8988T (cell line): ENCODE data around the gene RNF224.
"Not testable (repeated sequence)": the region's sequence is repeated elsewhere in the genome, so short reads cannot be mapped to it uniquely, and the experiment has no call there.

Experiments
- DNase-seq: peaks from one replicate; pipeline ENCODE4 v3.0.0; 2011

Gene RNF224

DNA sequence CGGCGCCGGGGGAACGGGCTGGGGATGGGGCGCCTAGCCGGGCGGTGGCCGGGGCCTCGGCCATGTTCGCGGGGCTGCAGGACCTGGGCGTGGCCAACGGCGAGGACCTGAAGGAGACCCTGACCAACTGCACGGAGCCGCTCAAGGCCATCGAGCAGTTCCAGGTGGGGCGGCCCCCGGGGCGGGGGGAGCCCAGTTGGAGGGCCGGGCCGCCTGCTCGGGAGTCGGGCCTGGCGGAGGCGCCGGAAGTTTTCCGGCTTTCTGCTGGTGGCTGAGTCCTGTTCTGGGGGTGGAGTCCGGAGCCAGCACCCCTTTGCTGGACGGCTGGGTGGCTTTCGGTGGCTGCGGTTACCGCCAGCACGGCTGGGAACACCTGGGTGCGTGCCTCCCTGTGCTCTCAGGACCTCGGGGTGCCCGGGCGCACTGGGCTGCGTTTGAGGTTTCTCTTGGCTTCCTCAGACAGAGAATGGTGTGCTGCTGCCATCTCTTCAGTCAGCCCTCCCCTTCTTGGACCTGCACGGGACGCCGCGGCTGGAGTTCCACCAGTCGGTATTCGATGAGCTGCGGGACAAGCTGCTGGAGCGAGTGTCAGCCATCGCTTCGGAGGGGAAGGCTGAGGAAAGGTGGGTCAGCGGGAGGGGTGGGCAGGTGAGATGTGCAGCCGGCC lies 28.3 kb downstream of the RNF224 start:
- peak; percentile 77 for DNase-seq

DNA sequence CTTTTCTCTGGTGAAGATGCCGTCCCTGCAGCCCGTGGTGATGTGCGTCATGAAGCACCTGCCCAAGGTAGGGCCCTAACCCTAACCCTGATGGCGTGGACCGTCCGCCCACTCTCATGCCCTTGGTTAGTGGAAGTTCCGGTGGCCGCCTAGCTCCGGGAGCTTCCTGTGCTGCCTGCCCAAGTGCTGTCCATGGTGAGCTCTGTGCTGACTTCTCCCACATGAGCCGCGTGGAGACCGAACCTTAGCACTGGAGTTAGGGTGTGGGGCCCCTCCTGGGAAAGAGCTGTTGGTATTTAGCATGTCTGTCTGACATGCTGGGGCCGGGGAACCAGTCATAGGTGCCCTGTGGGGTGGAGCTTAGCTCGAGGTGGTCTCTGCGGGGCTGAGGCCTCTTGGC lies 29.1 kb downstream of the RNF224 start:
- no peak for DNase-seq

DNA sequence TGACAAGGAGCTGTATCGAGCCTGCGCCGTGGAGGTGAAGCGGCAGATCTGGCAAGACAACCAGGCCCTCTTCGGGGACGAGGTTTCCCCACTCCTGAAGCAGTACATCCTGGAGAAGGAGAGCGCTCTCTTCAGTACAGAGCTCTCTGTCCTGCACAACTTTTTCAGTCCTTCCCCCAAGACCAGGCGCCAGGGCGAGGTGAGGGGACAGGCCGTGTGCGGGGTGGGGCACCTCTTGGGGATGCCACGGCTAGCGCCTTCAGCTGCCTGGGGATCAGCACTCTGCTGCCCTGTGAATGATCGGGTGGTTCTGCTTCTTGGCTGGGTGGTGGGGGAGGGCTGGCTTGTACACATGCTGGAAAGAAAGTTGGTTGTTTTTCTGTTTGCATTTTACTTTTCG lies 29.6 kb downstream of the RNF224 start:
- no peak for DNase-seq

DNA sequence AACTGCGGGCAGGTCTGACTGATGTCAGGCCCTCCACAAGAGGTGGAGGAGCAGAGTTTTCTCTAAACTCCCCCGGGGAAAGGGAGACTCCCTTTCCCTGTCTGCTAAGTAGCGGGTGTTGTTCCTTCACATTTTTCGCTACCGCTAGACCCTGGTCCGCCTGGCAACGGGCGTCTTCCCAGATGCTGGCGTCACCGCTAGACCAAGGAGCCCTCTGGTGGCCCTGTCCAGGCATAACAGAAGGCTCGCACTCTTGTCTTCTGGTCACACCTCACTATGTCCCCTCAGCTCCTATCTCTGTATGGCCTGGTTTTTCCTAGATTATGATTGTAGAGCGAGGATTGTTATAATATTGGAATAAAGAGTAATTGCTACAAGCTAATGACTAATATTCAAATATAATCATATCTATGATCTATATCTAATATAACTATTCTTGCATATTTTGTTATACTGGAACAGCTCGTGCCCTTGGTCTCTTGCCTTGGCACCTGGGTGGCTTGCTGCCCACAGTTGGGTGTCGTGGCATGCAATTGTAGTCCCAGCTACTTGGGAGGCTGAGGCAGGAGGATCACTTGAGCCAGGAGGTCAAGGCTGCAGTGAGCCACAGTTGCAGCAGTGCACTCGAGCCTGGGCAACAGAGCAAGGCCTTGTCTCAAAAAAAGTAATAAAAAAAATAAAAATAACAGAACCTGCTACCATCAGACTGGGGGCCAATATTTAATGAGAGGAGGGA lies 35.0 kb downstream of the RNF224 start:
- DNase-seq, result not testable (repeated sequence)

DNA sequence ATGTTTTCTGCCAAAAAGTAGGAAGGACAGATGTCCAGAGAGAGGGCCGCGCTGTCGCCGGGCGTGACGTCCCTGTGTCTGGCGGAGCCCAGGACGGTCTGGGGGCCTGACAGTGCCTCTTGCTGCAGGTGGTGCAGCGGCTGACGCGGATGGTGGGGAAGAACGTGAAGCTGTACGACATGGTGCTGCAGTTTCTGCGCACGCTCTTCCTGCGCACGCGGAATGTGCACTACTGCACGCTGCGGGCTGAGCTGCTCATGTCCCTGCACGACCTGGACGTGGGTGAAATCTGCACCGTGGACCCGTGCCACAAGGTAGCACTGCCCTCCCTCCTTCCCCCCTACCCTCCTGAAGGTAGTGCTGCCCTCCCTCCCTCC lies 35.6 kb downstream of the RNF224 start:
- DNase-seq, result no peak

DNA sequence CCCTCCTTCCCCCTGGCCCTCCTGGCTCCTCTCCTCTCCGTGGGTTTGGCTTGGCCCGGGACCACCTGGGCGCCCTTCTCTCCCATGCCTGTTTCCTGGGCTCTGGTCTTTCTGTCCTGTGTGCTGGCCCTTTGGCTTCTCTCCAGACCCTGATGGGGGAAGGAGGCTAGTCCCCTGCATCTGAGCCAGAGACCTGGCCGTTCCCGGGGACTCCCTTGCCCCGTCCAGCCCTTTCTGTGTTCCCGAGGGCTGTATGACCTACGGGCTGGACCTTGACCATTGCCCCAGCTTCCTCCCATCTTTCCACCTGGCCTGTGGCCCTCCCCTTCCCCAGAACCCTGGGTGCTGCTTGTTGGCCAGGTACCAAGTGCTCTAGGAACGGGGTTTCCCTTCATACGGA lies 36.2 kb downstream of the RNF224 start:
- DNase-seq, result no peak

DNA sequence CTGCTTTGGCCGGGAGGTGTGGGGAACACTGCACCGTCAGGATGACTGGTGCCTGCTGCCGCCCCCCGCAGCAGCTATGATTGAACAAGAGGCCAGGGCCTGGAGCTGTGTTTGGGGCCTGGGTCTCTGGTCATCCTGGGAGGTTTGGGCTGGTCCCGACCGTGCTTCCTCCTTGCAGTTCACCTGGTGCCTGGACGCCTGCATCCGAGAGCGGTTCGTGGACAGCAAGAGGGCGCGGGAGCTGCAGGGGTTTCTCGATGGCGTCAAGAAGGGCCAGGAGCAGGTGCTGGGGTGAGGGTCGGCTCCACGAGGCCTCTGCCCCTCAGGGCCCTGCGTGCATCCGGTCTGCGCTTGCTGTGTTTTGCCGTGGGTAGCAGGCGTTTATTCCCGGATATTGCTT lies 36.8 kb downstream of the RNF224 start:
- DNase-seq, result no peak

DNA sequence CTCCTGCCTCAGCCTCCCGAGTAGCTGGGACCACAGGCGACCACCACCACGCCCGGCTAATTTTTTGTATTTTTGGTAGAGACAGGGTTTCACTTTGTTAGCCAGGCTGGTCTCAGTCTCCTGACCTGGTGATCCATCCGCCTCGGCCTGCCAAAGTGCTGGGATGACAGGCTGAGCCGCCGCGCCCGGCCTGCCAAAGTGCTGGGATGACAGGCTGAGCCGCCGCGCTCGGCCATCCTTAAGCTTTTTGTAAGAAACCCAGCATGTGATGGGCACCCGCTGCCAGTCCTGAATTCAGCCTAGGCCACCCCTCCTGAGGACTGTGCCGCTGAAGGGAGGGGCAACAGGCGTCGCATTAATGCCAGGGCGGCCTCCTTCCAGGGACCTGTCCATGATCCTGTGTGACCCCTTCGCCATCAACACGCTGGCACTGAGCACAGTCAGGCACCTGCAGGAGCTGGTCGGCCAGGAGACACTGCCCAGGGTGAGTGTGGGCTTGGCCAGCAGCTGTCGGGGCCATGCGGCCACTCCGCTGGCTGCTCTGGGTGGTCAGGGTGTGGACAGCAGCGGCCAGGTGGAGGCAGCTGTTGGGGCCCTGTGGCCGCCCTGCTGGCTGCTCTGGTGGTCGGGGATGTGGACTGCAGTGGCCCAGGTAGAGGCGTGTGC lies 38.3 kb downstream of the RNF224 start:
- no peak for DNase-seq

DNA sequence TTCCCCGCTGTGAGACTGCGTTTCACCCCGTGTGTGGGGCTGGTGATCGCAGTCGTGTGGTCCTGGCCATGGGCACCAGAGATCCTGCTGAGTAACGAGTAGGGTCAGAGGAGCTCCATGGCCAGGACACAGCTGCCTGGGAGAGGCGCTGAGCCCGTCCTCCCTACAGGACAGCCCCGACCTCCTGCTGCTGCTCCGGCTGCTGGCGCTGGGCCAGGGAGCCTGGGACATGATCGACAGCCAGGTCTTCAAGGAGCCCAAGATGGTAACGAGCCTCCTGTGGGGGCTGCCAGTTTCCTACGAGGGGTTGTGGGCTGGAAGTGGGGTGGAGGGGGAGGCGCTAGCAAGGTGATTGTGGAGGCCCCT lies 38.8 kb downstream of the RNF224 start:
- DNase-seq, result no peak

DNA sequence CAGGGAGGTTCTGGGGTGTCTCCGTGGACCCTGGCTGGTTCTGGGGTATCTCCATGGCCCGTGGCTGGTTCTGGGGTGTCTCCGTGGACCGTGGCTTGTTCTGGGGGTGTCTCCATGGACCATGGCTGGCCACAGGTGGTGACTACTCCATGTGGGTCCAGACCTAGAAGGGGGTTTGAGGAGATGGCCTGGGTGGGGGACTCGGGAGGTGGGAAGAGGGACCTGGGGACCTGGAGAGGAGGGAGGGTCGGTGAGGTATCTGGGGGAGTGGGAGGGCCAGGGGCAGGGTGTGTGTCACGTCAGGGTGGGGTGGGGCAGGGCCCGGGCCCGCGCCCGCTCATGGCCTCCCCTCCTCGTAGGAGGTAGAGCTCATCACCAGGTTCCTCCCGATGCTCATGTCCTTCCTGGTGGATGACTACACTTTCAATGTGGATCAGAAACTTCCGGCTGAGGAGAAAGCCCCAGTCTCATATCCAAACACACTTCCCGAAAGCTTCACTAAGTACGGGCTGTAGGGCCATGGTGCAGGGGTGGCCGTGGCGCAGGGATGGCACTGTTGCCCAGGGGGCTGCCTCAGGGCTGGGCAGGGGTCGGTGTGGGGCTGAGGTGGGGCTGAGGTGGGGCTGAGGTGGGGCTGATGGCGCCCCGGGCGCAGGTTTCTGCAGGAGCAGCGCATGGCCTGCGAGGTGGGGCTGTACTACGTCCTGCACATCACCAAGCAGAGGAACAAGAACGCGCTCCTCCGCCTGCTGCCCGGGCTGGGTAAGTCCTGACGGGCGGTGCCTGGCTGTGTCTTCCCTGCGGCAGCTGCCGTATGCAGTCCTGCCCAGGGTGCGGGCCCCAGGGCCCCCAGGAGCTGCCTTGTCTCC lies 39.5 kb downstream of the RNF224 start:
- DNase-seq, result no peak

DNA sequence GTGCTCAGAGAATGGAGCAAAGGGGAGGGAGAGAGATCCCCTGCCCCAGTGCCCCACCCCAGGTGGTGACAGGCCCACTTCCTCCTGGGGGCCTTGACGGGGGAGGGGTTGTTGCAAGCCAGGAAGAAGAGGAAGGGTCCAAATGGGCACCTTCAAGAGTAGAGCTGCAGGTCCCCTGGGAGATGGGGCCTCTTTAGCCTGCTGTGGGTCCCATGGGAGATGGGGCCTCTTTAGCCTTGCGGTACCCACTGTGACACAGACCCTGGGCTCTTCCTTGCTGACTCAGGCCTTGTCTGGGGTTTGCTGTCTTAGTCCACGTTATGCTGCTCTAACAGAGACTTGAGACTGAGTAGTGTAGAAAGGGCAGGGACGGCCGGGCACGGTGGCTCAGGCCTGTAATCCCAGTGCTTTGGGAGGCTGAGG lies 40.6 kb downstream of the RNF224 start:
- no peak for DNase-seq

DNA sequence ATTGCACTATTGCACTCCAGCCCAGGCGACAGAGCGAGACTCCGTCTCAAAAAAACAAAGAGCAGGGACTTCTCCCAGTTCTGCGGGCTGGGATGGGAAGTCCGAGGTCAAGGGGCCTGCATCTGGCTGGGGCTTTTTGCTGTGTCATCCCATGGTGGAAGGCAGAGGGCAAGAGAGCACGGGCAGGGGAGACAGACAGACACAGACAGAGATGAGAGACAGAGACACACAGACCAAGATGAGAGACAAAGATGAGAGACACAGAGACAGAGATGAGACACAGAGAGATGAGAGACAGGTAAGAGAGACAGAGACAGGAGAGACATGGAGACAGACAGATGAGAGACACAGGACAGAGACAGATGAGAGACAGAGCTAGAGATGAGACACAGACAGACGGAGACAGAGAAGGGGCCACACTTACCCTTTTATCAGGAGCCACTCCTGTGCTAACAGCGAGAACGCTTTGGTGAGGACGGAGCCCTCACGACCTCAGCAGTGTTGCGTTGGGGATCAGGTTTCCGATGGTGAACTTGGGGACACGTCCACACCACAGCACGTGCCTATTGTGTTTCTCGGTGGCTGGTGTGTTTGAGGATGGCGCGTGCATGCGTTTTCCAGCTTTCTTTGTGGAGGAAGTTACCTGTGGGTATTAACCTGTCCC lies 41.4 kb downstream of the RNF224 start:
- DNase-seq, result no peak

DNA sequence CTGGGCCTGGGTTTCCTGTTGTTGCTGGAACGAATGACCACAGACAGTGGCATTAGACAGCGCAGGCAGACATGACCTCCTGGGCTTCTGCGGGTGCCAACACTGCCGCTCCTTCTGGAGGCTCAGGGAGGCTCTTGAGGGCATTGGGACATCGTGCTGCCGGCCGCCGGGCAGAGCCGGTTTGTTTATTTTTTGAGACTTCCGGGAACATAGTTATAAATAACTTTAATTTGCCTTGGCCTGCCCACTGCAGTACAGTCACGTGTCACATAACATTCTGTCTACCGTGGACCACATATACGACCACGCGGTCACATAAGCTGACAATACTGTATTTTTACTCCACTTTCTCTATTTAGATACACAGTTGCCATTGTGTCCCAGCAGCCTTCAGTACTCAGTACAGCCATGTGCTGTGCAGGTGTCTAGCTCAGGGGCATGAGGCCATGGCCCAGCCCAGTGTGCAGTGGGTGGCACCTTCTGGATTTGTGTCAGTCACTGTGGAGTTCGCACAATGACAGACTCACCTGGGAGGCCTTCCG lies 42.0 kb downstream of the RNF224 start:
- DNase-seq, result no peak

DNA sequence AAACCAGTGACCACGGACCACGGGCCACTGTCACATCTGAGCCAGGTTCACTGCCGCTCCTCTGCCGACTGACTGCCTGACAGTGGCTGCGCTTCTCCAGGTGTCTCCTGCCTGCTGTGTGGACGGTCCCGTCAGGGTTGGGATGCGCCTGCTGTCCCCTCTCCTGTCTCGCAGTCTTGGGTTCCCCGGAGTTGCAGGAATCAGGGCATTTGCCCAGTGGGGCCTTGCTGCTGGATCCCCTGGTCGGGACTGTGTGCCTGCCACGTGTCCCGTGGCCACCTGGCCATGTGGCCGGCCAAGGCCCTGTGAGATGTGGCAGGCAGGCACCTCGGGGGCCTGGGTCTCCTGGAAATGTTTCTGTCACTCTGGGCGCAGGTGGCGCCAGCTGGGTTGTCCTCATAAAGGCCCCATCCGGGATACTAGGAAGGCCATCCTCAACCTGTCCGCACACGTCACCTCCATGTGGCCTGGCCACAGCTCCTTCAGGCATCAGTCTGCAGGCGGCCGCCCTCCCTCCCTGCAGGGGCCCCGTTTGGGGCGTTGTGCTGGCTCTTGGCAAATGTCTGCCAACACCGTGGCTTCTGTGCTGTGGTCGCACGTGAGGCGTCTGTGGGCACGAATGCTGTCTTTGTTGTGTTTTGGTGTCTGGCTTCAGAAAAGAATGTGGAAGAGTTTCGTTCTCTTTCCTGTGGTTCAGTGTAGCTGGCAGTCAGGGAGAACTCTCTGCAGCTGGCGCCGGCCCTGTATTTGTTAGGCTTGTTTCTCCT lies 43.8 kb downstream of the RNF224 start:
- DNase-seq, result no peak

DNA sequence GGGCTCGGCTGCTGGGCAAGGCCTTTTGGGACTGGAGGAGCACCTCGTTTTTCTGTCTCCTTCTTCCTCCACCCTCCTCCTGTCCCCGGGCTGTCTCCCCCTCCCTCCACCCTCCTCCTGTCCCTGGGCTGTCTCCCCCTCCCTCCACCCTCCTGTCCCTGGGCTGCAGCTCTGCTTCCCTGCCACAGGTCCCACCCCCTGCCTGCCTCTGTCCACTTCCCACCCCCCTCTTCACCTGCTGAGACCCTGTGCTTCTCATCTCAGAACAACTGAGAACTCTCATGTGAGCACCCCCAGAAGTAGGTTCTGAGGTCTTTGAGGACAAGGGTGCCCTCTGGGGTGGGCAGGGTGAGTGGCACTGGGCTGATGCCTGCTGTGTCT lies 44.4 kb downstream of the RNF224 start:
- no peak for DNase-seq

DNA sequence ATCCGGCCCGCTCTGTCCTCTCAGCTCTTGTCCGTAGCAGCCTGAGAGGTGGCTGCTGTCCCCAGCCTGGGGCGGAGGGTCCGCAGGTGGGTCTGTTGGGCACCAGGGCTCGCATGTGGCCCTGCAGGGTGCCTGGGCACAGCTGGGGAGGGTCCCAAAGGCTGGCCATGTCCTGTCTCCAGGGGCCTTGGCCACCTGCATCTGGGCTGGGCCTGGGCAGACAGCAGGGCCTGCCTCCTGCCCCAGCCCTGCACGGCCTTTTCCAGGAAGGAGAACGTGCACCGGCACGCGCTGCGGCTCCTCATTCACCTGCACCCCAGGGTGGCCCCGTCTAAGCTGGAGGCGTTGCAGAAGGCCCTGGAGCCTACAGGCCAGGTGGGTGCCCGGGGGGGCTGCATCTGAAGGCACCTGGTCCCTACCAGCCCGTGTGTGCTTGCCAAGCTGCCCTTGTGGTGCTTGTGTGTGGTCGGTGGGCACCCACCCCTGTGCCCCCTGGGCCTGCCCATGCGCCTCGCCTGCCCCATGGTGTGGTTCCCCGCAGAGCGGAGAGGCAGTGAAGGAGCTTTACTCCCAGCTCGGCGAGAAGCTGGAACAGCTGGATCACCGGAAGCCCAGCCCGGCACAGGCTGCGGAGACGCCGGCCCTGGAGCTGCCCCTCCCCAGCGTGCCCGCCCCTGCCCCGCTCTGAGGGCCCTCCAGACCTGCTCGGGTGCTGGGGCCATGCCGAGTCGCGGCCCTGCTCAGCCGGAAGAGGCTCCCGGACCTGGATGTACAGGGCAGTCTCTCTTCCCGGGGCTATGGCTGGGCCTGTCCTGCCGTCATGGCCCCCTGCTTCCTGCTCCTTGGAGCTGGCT lies 45.2 kb downstream of the RNF224 start:
- no peak for DNase-seq

DNA sequence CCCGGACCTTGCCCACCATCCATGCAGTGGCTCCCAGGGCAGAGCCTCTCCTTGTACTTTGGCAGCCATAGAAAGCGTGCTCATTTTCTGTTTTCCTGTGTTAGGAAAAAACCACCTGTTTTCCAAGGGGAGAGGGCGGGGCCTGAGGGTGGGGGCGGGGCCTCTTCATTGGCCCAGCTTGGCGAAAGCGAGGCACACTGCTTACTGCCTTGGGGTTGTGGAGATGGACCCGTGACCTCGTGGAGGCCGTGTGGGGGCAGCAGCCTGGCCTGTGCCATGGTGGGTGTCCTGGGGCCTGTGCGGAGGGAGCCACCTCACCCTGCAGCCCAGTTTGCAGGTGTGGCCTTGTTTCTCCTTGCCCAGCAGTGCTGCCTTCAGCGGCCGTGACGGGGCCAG lies 45.8 kb downstream of the RNF224 start:
- no peak for DNase-seq

DNA sequence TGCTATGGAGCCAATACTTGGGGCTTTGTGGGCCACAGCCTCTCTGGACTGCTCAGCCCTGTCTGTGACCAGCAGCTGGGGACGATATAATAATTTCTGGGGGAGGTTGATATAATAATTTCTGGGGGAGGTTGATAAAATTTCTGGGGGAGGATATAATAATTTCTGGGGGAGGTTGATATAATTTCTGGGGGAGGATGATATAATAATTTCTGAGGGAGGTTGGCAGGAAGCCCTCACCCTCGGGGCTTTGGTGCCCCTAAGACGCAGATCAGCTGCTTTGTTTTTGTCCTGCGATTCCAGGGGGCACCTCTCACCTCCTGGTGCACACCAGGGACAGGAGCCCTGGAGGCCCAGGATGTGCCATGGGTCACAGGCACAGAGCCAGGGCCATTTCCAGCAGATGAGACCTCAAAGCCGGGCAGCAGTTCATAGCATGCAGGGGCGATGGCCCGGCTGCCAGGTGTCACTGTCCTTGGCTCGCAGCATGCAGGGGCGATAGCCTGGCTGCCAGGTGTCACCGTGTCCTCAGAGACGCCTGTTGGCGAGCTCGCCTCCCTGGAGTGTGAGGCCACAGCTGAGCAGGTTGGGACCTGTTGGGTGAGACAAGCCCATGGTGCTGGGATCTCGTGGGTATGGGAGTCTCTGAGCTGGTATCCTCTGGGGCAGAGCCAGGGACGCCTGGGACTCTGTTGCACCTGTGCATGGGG lies 46.5 kb downstream of the RNF224 start:
- DNase-seq, result no peak

DNA sequence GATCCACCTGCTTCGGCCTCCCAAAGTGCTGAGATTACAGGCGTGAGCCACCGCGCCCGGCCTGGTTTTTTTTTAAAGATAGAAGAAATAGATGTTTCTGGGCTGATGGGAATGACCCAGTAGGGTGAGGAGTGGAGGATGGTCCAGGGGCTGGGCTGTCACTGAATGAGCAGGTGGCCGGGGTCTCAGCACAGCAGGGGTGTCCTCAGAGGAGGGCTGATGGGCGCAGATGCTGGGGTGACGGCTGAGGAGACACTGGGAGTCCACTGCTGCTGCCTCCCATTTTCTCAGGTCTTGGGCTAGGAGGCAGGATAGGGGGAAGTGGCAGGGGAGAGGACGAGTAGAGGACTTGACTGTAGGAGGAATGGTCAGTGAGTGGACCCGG lies 47.9 kb downstream of the RNF224 start:
- DNase-seq, result no peak
